Esophagus squamous epithelium (tissue), 5 donors: ENCODE measurements around the gene NUTF2. TPM values are rescaled to one million over a fixed set of nuclear protein-coding genes. Genes with fewer than 3 reads are reported as not detected.

Experiments
- DNase-seq: peaks from one replicate; lab custom pipeline; 2025; lab: John Stamatoyannopoulos, UW
- H3K27ac ChIP-seq, 4 donors: fragments of 200-600 bp; sonication (generic); one replicate each; pipeline ENCODE4 v1.5.1; 2016 to 2019; ENCODE audit warnings: mild to moderate bottlenecking in 1 of 4
- H3K27me3 ChIP-seq, 4 donors: fragments of 200-600 bp; sonication (generic); 1 replicate in 3 of 4; 2 replicates in 1 of 4; pipeline versions ENCODE4 v1.5.1 to v1.6.0; 2017 to 2021; ENCODE audit warnings: antibody characterized with exemption in 1 of 4
- H3K36me3 ChIP-seq, 3 donors: fragments of 200-600 bp; sonication (generic); one replicate each; pipeline ENCODE4 v1.5.1; 2016 to 2019
- H3K4me1 ChIP-seq, 3 donors: fragments of 200-600 bp; sonication (generic); one replicate each; pipeline ENCODE4 v1.5.1; 2017 to 2019
- H3K4me3 ChIP-seq, 4 donors: fragments of 200-600 bp; sonication (generic); 1 replicate in 3 of 4; 2 replicates in 1 of 4; pipeline ENCODE4 v1.5.1; 2016 to 2019; ENCODE audit warnings: mild to moderate bottlenecking in 2 of 4, moderate library complexity in 1 of 4
- H3K9me3 ChIP-seq, 3 donors: fragments of 200-600 bp; sonication (generic); one replicate each; pipeline ENCODE4 v1.5.1; 2016 to 2019
- CTCF ChIP-seq, 6 experiments: fragments of 450-650 bp in 4 of 6; fragments of 200-600 bp in 2 of 6; sonication (generic) in 2 of 6; IDR thresholded peaks; one replicate each; pipeline ENCODE4 v1.5.1; 2016 to 2019; ENCODE audit warnings: antibody characterized with exemption in 6 of 6, mild to moderate bottlenecking in 4 of 6, moderate library complexity in 4 of 6
- POLR2A ChIP-seq, 4 donors: fragments of 450-650 bp; IDR thresholded peaks; one replicate each; pipeline ENCODE4 v1.6.1; 2017; ENCODE audit warnings: antibody characterized with exemption in 4 of 4, mild to moderate bottlenecking in 4 of 4, moderate library complexity in 3 of 4
- WGBS, 2 donors: methylation state at CpG; one replicate each; pipeline ENCODE4 v1.1.5; 2018; 5-methylcytosine and 5-hydroxymethylcytosine counted together
- intact Hi-C: fragments of 100-400 bp; cut with DNase I; formaldehyde crosslinking; loops from one replicate; pipeline ENCODE4 v1.15.0; 2022
- total RNA-seq, 4 donors: library from RNA; depleted of rRNA; stranded (reverse); fragments of >200 nt; gene quantifications; one replicate each; pipeline ENCODE4 v1.1.0, GENCODE V29; 2016
- donor health status: DM: yes; HTN: yes; CAD: no.

NUTF2 gene
- total RNA-seq, 4 donors from 2014 or later = 41.4 to 85.1 (median 63.7) TPM

DNA sequence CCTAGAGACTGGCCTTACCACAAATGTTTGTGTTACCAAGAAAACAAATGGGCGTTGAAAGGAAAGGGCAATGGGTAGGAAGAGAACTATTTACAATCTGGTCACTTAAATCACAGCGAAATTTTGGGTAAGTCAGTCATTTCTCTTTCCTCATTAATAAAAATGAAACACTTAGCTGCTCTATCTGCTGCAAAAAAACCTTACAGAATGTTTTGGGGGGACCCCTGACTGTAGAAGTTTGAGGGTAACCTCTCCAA, 742 bp upstream of the NUTF2 start:
- TF ChIP-seq POLR2A (IDR thresholded peaks at IDR 0.05) = no peak
- no peak for TF ChIP-seq CTCF (IDR thresholded peaks at IDR 0.05)
- 6 to 15% methylated on average over 2 of the region's 2 CpGs for WGBS, 2 donors
- no peak for DNase-seq
- Histone ChIP-seq H3K36me3 (no peaks in the 10 kb centered on the region), H3K4me1 (peaks cover 41 to 81% (median 44%) of the 10 kb centered on the region in 3 donors), H3K27ac (peak overlapping the region; percentile 90 to 100 (median 98)), H3K4me3 (peak overlapping the region; percentile 86 to 94 (median 91)), H3K27me3 (no peaks in the 10 kb centered on the region), H3K9me3 (no peaks in the 10 kb centered on the region)
- intact Hi-C loops = no loop called here

GRCh38 chr16:67847064-67847861, 530 bp downstream of the NUTF2 start, which contains the start of gene CENPT:
TSS of gene CENPT (minus strand) at chr16:67847693. CDS start at chr16:67833859, 13,834 bp downstream.
- TF ChIP-seq POLR2A (IDR thresholded peaks at IDR 0.05) = peak in 1 of 4 donors; percentile 6
- peak in 3 of 6 experiments; percentile 2 to 19 (median 12) for TF ChIP-seq CTCF (IDR thresholded peaks at IDR 0.05)
- 0% methylated on average over 2 of the region's 62 CpGs; no CpG with 5 or more reads in 1 of the 2 donors for WGBS, 2 donors
- peak within 1 kb of the TSS; percentile 86 to 94 (median 91) for H3K4me3 ChIP-seq
- H3K9me3 ChIP-seq = no peaks in the 10 kb centered on the region
- peaks cover 41 to 85% (median 44%) of the 10 kb centered on the region in 3 donors for H3K4me1 ChIP-seq
- no peaks in the 10 kb centered on the region for H3K36me3 ChIP-seq
- no peaks in the 10 kb centered on the region for H3K27me3 ChIP-seq
- intact Hi-C loops = no loop called here
- DNase-seq = no peak
- peak within 1 kb of the TSS; percentile 90 to 100 (median 98) for H3K27ac ChIP-seq

- Histone ChIP-seq H3K36me3 (no peaks in the 10 kb centered on the region), H3K27ac (peak overlapping the region in 3 of 4 donors; percentile 90 to 100 (median 99)), H3K4me3 (peak overlapping the region; percentile 86 to 94 (median 91)), H3K27me3 (no peaks in the 10 kb centered on the region), H3K4me1 (peaks cover 40 to 77% (median 41%) of the 10 kb centered on the region in 3 donors), H3K9me3 (no peaks in the 10 kb centered on the region)
- intact Hi-C loops = no loop called here
- no peak for TF ChIP-seq CTCF (IDR thresholded peaks at IDR 0.05)
- no peak for TF ChIP-seq POLR2A (IDR thresholded peaks at IDR 0.05)
- WGBS, 2 donors = 86 to 94% methylated on average over 8 to 11 of the region's 11 CpGs
- DNase-seq = no peak
These were observed 1.4 kb downstream of the NUTF2 start for GRCh38 chr16:67848118-67848517.

DNA sequence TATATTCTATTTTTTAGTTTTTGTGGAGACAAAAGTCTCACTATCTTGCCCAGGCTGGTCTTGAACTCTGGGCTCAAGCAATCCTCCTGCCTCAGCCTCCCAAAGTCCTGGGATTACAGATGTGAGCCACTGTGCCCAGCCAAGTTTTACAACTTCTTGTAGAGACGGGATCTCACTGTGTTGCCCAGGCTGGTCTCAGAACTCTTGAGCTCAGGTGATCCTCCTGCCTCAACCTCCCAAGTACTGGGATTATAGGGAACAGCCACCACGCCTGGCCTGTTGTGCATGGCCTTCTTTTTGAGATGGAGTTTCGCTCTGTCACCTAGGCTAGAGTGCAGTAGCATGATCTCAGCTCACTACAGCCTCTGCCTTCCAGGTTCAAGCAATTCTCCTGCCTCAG, 6.9 kb downstream of the NUTF2 start:
- intact Hi-C loops = no loop called here
- TF ChIP-seq CTCF (IDR thresholded peaks at IDR 0.05) (no peak), POLR2A (IDR thresholded peaks at IDR 0.05) (no peak)
- no peak overlapping the region for H3K4me3 ChIP-seq
- no peaks in the 10 kb centered on the region for H3K27me3 ChIP-seq
- 94% methylated on average over 3 of the region's 3 CpGs; no CpG with 5 or more reads in 1 of the 2 donors for WGBS, 2 donors
- H3K9me3 ChIP-seq = no peaks in the 10 kb centered on the region
- DNase-seq = no peak
- no peaks in the 10 kb centered on the region for H3K36me3 ChIP-seq
- peaks cover 26 to 70% (median 32%) of the 10 kb centered on the region in 3 donors for H3K4me1 ChIP-seq
- no peak overlapping the region for H3K27ac ChIP-seq

DNA sequence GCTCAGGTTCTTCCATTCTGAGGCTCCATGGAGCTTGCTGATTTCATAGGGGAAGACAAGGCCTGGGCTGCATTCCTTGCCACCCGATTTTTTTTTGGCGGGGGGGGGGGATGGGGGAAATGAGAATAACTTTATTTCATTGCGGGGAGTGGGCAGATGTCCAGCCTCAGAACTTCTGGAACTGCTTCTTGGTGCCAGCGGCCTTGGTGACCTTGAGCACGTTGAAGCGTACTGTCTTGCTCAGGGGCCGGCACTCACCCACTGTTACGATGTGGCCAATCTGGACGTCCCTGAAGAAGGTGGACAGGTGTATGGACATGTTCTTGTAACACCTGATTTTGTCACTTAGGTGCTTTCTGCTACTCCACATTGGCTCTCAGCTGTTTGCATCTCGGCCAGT, 9.1 kb downstream of the NUTF2 start:
- 83 to 84% methylated on average over 7 to 9 of the region's 10 CpGs for WGBS, 2 donors
- no peaks in the 10 kb centered on the region for H3K9me3 ChIP-seq

More for the DNA sequence above, 9.1 kb downstream of the NUTF2 start:
- peak overlapping the region in 1 of 4 donors; percentile 25 for H3K27ac ChIP-seq
- DNase-seq = no peak
- no peaks in the 10 kb centered on the region for H3K36me3 ChIP-seq
- no peak overlapping the region for H3K4me3 ChIP-seq
- intact Hi-C loops = no loop called here
- TF ChIP-seq CTCF (IDR thresholded peaks at IDR 0.05) = no peak
- TF ChIP-seq POLR2A (IDR thresholded peaks at IDR 0.05) = no peak
- peaks cover 32 to 67% (median 34%) of the 10 kb centered on the region in 3 donors for H3K4me1 ChIP-seq
- no peaks in the 10 kb centered on the region for H3K27me3 ChIP-seq
